Renal cortex interstitium (tissue), 11 donors: ENCODE results near the gene TNFSF8. TPM values are rescaled to one million over a fixed set of nuclear protein-coding genes. Genes with fewer than 3 reads are reported as not detected.

ENCODE experiments used
- DNase-seq, 11 donors: peaks; one replicate each; pipeline ENCODE4 v3.0.0-alpha.2; 2013; ENCODE audit warnings: low read depth in 9 of 11, low spot score in 4 of 11; ENCODE audit errors: extremely low read depth in 1 of 11
- polyA plus RNA-seq, 3 donors: library from polyadenylated mRNA; unstranded; fragments of 120-200 nt; gene quantifications; one replicate each; pipeline ENCODE4 v1.2.1, GENCODE V29; 2013; ENCODE audit not compliant: insufficient read length in 3 of 3

The TNFSF8 gene
- polyA plus RNA-seq, 3 donors, result 0.46 to 0.51 (median 0.47) TPM

GRCh38 chr9:114888607-114889006 is 41.8 kb downstream of the TNFSF8 start:
- no peak for DNase-seq

- DNase-seq, result no peak
Observed at GRCh38 chr9:114887963-114888362, 42.4 kb downstream of the TNFSF8 start.

GRCh38 chr9:114884787-114885452 is 45.5 kb downstream of the TNFSF8 start:
- no peak for DNase-seq

- no peak for DNase-seq
Observed at GRCh38 chr9:114883709-114884108, 46.7 kb downstream of the TNFSF8 start.

GRCh38 chr9:114880291-114880745 is 50.1 kb downstream of the TNFSF8 start:
- DNase-seq, result no peak

- DNase-seq, result no peak
Observed at GRCh38 chr9:114878879-114879564, 51.4 kb downstream of the TNFSF8 start.

GRCh38 chr9:114869845-114870244 is 60.5 kb downstream of the TNFSF8 start:
- no peak for DNase-seq

- no peak for DNase-seq
Observed at GRCh38 chr9:114869378-114869777, 61.0 kb downstream of the TNFSF8 start.

- DNase-seq, result no peak
Observed at GRCh38 chr9:114867327-114867726, 63.1 kb downstream of the TNFSF8 start.

GRCh38 chr9:114864471-114864870 is 65.9 kb downstream of the TNFSF8 start:
- peak in 9 of 11 donors; percentile 23 to 61 (median 38) for DNase-seq

GRCh38 chr9:114861922-114862605 is 68.3 kb downstream of the TNFSF8 start:
- no peak for DNase-seq

- no peak for DNase-seq
Observed at GRCh38 chr9:114861273-114861672, 69.1 kb downstream of the TNFSF8 start.

GRCh38 chr9:114860187-114860586 is 70.2 kb downstream of the TNFSF8 start:
- DNase-seq, result no peak

- DNase-seq, result no peak
Observed at GRCh38 chr9:114856942-114857315, 73.5 kb downstream of the TNFSF8 start.

GRCh38 chr9:114856215-114856941 is 74.0 kb downstream of the TNFSF8 start:
- no peak for DNase-seq

- no peak for DNase-seq
Observed at GRCh38 chr9:114855488-114855887, 74.9 kb downstream of the TNFSF8 start.

GRCh38 chr9:114854736-114855355 is 75.5 kb downstream of the TNFSF8 start:
- no peak for DNase-seq

GRCh38 chr9:114853071-114853855 is 77.1 kb downstream of the TNFSF8 start:
- DNase-seq, result no peak
